ENCODE results near the gene ZNF678. TPM values are rescaled to one million over a fixed set of nuclear protein-coding genes. Genes with fewer than 3 reads are reported as not detected.
"Not testable (repeated sequence)": the region's sequence is repeated elsewhere in the genome, so short reads cannot be mapped to it uniquely, and the experiment has no call there.

ZNF678 gene
- total RNA-seq, 1 donor from 2014 or later = 17.5 TPM

- H3K4me1 Mint-ChIP-seq (ENCODE audit: low read depth, unreplicated experiment) = no peaks in the 10 kb centered on the region
Observed at GRCh38 chr1:227707846-227708245, 144.5 kb downstream of the ZNF678 start.

GRCh38 chr1:227709451-227709850 is 146.1 kb downstream of the ZNF678 start:
- Mint-ChIP-seq H3K4me3 (ENCODE audit: unreplicated experiment) (no peak overlapping the region), H3K9me3 (ENCODE audit: unreplicated experiment) (peaks cover 17% of the 10 kb centered on the region), H3K36me3 (ENCODE audit: unreplicated experiment) (peaks cover 10% of the 10 kb centered on the region), H3K27me3 (ENCODE audit: unreplicated experiment) (no peaks in the 10 kb centered on the region), H3K4me1 (ENCODE audit: low read depth, unreplicated experiment) (no peaks in the 10 kb centered on the region), H3K27ac (ENCODE audit: unreplicated experiment) (no peak overlapping the region)
- TF ChIP-seq CTCF (IDR thresholded peaks at IDR 0.05; ENCODE audit: partially characterized antibody, unreplicated experiment) = no peak
- no peak for DNase-seq

More at GRCh38 chr1:227707846-227708245, 144.5 kb downstream of the ZNF678 start:
- no peaks in the 10 kb centered on the region for H3K27me3 Mint-ChIP-seq (ENCODE audit: unreplicated experiment)
- peaks cover 4% of the 10 kb centered on the region for H3K36me3 Mint-ChIP-seq (ENCODE audit: unreplicated experiment)
- no peak overlapping the region for H3K27ac Mint-ChIP-seq (ENCODE audit: unreplicated experiment)
- no peak for DNase-seq
- peaks cover 20% of the 10 kb centered on the region for H3K9me3 Mint-ChIP-seq (ENCODE audit: unreplicated experiment)
- H3K4me3 Mint-ChIP-seq (ENCODE audit: unreplicated experiment) = no peak overlapping the region
- TF ChIP-seq CTCF (IDR thresholded peaks at IDR 0.05; ENCODE audit: partially characterized antibody, unreplicated experiment) = no peak

DNA sequence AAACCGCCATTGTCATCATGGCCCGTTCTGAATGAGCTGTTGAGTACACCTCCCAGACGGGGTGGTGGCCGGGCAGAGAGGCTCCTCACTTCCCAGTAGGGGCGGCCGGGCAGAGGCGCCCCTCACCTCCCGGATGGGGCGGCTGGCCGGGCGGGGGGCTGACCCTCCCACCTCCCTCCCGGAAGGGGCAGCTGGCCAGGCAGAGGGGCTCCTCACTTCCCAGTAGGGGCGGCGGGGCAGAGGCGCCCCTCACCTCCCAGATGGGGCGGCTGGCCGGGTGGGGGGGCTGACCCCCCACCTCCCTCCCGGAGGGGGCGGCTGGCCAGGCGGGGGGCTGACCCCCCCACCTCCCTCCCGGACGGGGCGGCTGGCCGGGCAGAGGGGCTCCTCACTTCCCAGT is 147.1 kb downstream of the ZNF678 start:
- not testable (repeated sequence) for H3K27me3 Mint-ChIP-seq (ENCODE audit: unreplicated experiment); H3K27ac Mint-ChIP-seq (ENCODE audit: unreplicated experiment); H3K4me1 Mint-ChIP-seq (ENCODE audit: low read depth, unreplicated experiment); H3K4me3 Mint-ChIP-seq (ENCODE audit: unreplicated experiment); DNase-seq
- Mint-ChIP-seq H3K9me3 (ENCODE audit: unreplicated experiment) (peaks cover 15% of the 10 kb centered on the region), H3K36me3 (ENCODE audit: unreplicated experiment) (peaks cover 14% of the 10 kb centered on the region)

- Mint-ChIP-seq H3K36me3 (ENCODE audit: unreplicated experiment) (peaks cover 24% of the 10 kb centered on the region), H3K4me3 (ENCODE audit: unreplicated experiment) (no peak overlapping the region), H3K27me3 (ENCODE audit: unreplicated experiment) (no peaks in the 10 kb centered on the region), H3K9me3 (ENCODE audit: unreplicated experiment) (peaks cover 22% of the 10 kb centered on the region), H3K27ac (ENCODE audit: unreplicated experiment) (no peak overlapping the region), H3K4me1 (ENCODE audit: low read depth, unreplicated experiment) (no peaks in the 10 kb centered on the region)
- no peak for DNase-seq
- TF ChIP-seq CTCF (IDR thresholded peaks at IDR 0.05; ENCODE audit: partially characterized antibody, unreplicated experiment) = no peak
Observed at GRCh38 chr1:227712648-227713047, 149.3 kb downstream of the ZNF678 start.

DNA sequence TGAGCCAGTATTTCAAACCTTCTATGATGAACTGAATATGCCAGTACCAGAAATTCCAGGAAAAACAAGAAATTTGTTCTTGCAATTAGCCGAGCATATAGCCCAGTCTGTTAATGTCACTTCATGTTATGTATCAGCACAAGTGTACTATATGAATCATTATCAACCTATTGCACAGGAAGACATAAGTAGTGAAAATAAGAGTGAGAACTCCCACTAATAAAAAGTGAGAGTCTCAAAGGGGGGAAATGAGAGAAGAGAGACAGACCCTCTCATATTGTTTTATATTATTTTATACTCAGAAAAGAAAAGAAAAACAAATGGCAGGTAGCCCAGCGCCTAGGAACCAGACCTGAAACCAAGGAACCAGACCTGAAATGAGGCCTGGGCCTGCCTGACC is 155.6 kb downstream of the ZNF678 start:
- H3K27me3 Mint-ChIP-seq (ENCODE audit: unreplicated experiment) = peaks cover 3% of the 10 kb centered on the region
- peaks cover 29% of the 10 kb centered on the region for H3K9me3 Mint-ChIP-seq (ENCODE audit: unreplicated experiment)
- no peaks in the 10 kb centered on the region for H3K4me1 Mint-ChIP-seq (ENCODE audit: low read depth, unreplicated experiment)
- peaks cover 32% of the 10 kb centered on the region for H3K36me3 Mint-ChIP-seq (ENCODE audit: unreplicated experiment)
- no peak for DNase-seq
- no peak for TF ChIP-seq CTCF (IDR thresholded peaks at IDR 0.05; ENCODE audit: partially characterized antibody, unreplicated experiment)
- H3K27ac Mint-ChIP-seq (ENCODE audit: unreplicated experiment) = no peak overlapping the region
- H3K4me3 Mint-ChIP-seq (ENCODE audit: unreplicated experiment) = no peak overlapping the region

GRCh38 chr1:227723474-227723873 is 160.1 kb downstream of the ZNF678 start:
- peaks cover 4% of the 10 kb centered on the region for H3K4me1 Mint-ChIP-seq (ENCODE audit: low read depth, unreplicated experiment)
- peaks cover 19% of the 10 kb centered on the region for H3K9me3 Mint-ChIP-seq (ENCODE audit: unreplicated experiment)
- H3K4me3 Mint-ChIP-seq (ENCODE audit: unreplicated experiment) = no peak overlapping the region
- no peak for TF ChIP-seq CTCF (IDR thresholded peaks at IDR 0.05; ENCODE audit: partially characterized antibody, unreplicated experiment)
- H3K27ac Mint-ChIP-seq (ENCODE audit: unreplicated experiment) = no peak overlapping the region
- DNase-seq = no peak
- H3K27me3 Mint-ChIP-seq (ENCODE audit: unreplicated experiment) = peaks cover 12% of the 10 kb centered on the region
- H3K36me3 Mint-ChIP-seq (ENCODE audit: unreplicated experiment) = peaks cover 13% of the 10 kb centered on the region
